GM19099 (cell line): ENCODE measurements around the gene UBE2L3.

Experiments
- POLR2A ChIP-seq: IDR thresholded peaks from 3 replicates; pipeline ENCODE4 v1.6.1; 2011; ENCODE audit warnings: low read depth; ENCODE audit not compliant: insufficient read length; ENCODE audit errors: extremely low read depth

Gene UBE2L3

DNA sequence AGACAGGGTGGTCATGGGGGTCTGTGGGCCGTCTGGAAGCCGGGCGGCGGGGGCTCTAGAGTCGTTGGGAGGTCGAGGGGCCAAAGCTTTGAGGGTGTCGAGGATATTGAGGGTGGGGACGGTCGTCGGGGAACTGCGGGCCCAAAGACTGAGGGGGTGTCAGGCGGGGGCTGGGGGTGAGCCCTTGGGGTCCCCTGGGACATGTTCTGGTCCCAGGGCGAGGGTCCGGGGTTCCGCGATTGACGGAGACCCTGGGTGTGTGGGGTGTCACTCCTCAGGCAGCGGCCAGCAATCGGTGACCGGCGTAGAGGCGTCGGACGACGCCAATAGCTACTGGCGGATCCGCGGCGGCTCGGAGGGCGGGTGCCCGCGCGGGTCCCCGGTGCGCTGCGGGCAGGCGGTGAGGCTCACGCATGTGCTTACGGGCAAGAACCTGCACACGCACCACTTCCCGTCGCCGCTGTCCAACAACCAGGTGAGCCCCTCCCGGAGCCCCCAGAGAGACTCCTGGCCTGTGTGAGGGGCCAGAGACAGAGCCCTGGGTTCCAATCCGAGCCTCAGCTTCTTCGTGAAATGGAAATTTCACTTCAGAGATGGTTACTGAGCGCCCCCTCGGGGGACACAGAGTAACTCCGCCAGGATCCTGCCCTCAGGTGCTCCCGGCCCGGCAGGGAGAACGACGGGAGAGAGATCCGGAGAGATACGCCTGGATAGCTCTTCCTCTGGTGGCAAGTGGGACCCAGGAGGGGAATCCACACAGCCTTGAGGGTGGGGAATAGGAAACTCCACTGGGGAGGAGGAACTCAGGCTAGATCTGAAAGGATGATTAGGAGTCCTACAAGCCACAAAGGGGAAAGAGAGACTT is 75.3 kb downstream of the UBE2L3 start:
- peak; percentile 38 for TF ChIP-seq POLR2A

DNA sequence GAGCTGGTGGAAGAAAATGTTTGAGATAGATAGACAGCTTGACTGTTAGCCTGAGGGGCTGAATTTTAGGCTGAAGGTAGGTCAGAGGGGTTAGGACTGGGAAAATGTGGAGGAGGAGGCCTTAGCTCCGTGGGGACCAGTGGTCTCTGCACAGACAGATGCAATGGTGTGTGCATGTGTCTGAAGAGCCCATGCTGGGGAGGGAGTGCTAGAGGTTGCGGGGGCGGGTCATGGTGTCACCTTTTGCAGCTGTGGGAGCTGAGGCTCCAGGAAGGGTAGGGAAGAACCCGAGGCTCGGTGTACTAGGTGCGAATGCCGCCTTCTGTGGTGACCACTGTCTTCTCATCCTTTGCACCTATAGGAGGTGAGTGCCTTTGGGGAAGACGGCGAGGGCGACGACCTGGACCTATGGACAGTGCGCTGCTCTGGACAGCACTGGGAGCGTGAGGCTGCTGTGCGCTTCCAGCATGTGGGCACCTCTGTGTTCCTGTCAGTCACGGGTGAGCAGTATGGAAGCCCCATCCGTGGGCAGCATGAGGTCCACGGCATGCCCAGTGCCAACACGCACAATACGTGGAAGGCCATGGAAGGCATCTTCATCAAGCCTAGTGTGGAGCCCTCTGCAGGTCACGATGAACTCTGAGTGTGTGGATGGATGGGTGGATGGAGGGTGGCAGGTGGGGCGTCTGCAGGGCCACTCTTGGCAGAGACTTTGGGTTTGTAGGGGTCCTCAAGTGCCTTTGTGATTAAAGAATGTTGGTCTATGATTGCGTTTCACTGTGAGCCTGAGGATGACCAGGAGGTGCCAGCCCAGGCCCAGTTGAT is 76.2 kb downstream of the UBE2L3 start:
- no peak for TF ChIP-seq POLR2A

DNA sequence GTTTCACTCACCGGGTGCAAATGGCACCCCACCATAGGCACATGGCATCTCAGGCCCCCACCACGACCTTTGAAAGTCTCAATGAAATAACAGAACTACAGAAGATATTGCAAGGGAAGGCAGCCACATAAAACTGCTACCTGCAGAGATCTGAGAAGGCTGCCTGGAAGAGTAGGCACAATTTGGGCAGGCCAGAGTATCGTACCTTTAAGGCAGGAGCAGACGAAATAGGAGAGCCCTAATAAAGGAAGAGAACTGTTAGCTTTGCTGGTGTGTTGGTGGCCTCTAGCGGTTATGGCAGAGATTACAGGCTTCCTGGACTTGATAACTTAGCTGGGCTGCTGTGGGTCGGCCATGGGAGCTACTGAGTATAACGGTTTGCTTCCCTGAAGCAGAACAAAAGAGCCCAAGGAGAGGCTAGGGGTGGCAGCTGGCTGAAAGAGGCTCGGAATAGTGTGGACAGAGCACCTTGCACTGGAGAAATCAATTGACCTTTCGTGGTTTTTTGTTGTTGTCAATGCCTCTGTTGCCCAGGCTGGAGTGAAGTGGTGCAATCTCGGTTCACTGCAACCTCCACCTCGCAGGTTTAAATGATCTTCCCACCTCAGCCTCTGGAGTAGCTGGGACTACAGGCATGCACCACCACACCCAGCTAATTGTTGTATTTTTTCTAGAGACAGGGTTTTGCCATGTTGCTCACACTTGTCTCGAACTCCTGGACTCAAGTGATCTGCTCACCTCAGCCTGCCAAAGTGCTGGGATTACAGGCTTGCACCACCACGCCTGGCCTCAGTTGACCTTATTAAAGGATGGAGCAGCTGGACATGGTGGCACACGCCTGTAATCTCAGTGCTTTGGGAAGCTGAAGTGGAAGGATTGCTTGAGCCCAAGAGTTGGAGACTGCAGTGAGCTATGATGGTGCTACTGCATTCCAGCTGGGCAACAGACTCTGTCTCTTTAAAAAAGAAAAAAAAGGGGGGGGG is 79.4 kb downstream of the UBE2L3 start:
- peak; percentile 8 for TF ChIP-seq POLR2A

DNA sequence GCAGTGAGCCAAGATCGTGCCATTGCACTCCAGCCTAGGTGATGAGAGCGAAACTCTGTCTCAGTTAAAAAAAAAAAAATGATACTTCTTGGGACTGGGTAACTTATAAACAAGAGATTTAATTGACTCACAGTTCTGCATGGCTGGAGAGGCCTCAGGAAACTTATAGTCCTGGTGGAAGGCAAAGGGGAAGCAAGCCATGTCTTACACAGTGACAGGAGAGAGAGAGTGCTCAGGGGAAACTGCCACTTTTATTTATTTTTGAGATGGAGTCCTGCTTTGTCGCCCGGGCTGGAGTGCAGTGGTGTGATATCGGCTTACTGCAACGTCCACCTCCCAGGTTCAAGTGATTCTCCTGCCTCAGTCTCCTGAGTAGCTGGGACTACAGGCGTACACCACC is 82.8 kb downstream of the UBE2L3 start:
- TF ChIP-seq POLR2A, result no peak

DNA sequence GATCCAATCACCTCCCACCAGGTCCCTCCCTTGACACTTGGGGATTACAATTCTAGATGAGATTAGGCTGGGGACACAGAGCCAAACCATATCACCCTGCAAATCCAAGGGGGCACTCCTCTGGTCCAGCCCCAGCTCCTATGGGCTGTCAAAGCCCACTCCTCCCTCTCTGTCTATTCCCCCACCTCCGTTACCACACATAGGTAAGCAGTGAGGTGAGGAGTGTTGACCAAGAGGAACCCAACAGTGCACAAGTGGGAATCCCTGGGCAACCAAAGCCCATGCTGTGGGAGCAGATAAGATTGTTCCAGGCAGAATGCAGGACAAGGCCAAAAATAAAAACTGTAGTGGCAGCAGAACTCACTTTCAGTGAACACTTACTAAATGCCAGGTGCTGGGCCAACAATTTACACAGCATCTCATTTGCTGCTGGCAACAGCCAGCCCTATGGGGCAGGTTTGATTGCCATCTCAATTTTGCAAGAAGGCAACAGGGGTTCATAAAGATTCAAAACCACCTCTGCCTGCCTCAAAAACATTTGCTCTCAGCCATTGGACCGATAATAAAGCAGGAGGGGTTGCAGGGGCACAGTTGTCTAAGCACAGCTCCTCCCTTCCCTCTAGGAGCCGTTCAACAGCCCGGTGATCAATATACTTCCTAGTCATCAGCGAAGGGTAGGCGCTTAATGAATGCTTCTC is 83.5 kb downstream of the UBE2L3 start:
- no peak for TF ChIP-seq POLR2A

DNA sequence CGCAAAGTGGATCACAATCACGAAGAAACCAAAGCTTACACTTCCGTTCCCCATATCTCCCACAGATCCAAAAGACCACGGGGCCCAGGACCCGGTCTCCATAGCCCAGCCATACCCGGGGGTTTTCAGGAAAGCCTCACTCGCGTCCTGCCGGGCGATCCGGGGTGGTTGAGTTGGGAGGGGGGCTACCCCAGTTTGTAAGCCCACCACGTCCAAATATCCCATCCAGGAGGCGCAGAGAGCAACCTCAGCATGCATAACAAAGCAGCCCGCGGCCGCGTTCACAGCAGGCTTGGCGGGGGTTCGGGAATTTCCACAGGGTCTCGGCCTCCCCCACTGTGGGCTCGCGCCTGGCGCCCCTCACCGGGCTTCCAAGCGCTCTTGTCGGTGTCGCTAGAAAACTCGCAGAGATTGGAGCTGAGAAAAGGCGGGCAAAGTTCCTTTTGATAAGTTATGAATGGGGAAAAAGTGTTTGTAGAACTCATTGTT is 84.1 kb downstream of the UBE2L3 start:
- no peak for TF ChIP-seq POLR2A

DNA sequence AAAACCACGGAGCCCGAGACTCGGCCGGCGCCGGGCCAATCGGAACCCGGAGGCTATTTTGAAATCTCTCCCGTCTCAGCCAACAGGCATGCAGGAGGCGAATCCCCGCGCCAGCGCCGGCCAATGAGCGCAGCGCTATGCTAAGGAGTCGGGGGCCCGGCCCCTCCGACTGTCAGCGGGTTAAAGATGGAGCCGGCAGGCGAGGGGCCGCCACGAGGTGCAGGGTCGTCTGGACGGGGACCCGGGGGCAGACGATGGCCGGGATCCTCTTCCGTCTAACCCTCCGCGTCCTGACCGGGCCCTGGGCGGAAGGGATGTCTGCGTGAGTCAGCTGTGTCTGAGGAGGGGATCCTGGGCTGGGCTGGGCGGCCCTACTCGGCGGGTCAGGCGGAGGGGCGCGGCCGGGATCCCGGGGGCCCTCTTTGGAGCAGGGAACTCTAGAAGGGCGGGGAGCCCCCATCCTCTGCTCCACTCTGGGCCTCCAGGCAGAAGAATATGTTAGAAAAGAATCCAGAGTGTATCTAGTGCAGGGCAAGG is 84.6 kb downstream of the UBE2L3 start:
- peak; percentile 69 for TF ChIP-seq POLR2A

DNA sequence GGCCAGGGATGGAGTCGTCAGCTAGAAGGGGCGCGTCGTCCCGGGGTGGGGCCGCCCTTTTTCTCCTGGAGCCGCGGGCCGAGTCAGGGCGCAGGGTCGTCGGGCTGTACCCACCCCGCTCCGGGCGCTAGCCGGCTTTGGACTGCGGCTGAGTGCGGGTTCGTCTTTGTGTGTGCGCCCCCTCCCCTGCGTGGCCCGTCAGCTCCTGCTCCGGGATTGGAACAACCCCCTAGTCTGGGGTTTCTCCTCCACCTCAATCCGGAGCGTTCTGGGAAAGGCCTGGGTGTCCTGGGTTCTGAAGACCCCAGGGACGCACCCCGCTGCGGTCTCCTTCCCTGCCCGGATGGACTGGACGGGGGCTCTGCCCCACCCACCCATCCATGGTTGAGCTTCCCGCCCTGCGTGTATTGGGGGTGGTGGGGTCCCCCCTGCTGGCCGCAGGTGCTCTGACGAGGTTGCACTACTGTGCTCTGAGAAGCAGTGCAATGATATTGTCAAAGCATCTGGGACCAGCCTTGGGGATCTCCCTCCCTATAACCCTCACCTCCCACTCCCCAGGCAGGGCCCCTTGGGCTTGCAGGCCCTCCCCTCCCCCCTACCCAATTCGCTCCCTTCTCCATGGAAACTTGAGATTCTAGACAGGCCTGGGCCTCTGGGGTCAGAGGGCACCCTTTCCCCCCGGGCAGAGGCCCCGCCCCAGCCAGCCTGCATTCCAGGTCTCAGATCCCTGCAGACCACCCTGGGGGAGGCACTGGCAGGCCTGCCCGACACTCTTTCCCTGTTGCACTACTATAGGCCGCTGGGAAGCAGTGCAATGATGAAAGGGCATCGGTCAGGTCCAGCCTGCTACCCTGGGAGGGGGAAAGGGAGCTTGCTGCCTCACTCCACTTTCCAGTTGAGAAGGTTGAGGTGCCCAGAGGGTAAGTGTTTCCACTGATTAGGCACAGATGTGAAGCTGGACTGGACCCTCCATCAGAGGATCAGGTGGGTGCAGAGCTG is 85.3 kb downstream of the UBE2L3 start:
- no peak for TF ChIP-seq POLR2A

DNA sequence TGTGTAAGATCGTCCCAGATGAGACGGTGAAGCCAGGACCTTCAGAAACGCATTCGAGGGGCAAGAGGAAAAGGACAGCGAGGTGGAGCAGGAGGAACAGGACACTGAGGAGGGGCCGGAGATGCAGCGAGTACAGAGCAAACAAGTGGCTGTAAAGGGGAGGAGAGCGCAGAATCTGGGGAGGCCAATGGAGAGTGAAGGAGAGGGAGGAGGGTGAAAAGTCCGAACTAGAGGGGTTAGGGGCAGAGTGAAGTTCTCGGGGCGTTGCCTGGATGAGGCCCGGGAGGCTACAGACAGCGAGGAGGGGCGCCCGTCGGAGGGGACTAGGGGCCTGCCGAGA is 89.5 kb downstream of the UBE2L3 start:
- TF ChIP-seq POLR2A, result no peak

DNA sequence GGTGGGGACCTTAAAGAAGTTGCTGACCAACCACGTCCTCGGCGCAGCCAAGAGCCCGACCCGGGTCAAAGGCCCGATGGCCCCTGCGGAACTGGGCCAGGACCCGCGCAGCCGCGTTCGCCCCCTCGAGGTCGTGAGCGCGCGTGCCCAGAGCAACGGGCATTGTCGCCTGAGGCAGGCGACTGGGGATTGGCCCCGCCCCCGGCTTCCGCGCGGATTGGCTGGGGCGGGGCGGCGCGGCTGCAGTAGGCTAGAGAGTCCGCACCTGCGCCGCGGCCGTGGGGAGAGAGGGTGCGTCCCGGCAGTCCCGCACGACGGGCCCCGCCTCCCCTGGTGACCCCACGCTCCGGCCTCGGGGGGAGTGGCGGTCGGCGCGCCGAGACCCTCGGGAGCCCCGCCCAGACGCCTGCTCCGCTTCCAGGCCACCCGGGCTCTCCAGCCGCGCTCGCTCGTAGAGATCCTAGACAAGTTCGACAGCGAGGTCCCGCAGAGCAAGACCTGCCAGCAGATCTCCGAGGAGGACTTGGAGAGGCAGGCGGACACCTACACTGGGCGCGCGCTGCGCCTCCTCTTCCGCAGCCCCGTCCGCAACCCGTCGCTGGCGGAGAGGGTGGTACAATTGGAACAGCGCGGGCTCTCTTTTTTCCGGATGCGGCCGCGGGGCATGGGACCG is 90.0 kb downstream of the UBE2L3 start:
- peak; percentile 50 for TF ChIP-seq POLR2A

DNA sequence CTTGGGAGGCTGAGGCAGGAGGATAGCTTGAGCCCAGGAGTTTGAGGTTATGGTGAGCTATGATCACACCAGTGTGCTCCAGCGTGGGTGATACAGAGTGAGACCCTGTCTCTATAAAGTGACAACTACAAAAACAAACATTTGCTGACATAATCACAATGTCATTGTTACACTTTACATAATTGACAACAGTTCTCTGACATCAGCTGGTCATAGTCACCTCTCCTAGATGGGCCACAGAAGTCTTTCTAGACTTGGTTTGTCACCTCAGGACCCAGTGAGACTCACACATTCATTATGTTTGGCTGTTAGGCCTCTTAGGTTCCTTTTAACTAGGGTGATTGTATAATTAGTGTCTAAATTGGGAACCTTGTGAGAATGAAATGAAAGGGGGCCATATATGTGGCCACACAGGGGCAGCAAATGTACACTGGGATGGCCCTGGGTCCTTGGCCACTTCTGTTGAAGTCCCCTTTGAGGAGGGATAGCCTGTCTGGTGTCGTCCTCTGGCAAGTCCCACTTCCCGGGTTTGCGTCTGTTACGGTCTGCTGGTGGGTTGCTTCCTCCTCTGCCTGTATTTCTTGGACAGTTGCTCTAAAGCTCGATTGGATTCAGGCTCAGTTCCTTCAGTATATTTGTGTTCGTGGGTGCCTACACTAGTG is 92.5 kb downstream of the UBE2L3 start:
- TF ChIP-seq POLR2A, result no peak

DNA sequence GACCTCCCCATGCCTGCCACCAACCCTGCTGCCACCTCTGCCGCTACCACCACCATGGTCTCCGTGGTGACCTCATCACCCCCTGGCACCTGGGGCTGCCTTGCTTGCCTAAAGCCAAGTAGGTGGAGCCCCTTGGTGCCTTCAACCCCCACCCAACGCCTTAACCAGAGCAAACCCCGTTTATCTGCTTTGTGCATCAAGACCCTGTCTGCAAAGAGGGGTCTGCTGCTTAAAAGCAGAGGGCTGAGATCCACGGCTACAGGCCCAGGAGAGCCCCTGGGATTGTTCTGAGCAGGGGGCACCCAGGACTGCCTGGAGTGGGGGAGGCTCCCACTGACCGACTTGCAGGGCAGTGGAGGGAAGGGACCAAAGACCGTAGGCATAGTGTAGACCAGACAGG is 93.4 kb downstream of the UBE2L3 start:
- TF ChIP-seq POLR2A, result no peak
